ENCODE results near the gene LRRK2. TPM values are rescaled to one million over a fixed set of nuclear protein-coding genes. Genes with fewer than 3 reads are reported as not detected.

The LRRK2 gene
- total RNA-seq, 1 donor from 2014 or later, result not detected

GRCh38 chr12:40313928-40314327, 89.1 kb downstream of the LRRK2 start:
- Mint-ChIP-seq H3K4me3 (ENCODE audit: unreplicated experiment) (no peak overlapping the region), H3K9me3 (ENCODE audit: unreplicated experiment) (no peaks in the 10 kb centered on the region), H3K4me1 (ENCODE audit: low read depth, unreplicated experiment) (no peaks in the 10 kb centered on the region), H3K36me3 (ENCODE audit: unreplicated experiment) (no peaks in the 10 kb centered on the region), H3K27me3 (ENCODE audit: unreplicated experiment) (peaks cover 2% of the 10 kb centered on the region), H3K27ac (ENCODE audit: unreplicated experiment) (no peak overlapping the region)
- no peak for TF ChIP-seq CTCF (IDR thresholded peaks at IDR 0.05; ENCODE audit: partially characterized antibody, unreplicated experiment)
- no peak for DNase-seq

GRCh38 chr12:40314927-40315326, 90.1 kb downstream of the LRRK2 start:
- DNase-seq, result no peak
- no peaks in the 10 kb centered on the region for H3K9me3 Mint-ChIP-seq (ENCODE audit: unreplicated experiment)
- TF ChIP-seq CTCF (IDR thresholded peaks at IDR 0.05; ENCODE audit: partially characterized antibody, unreplicated experiment), result no peak
- H3K36me3 Mint-ChIP-seq (ENCODE audit: unreplicated experiment), result no peaks in the 10 kb centered on the region
- no peaks in the 10 kb centered on the region for H3K4me1 Mint-ChIP-seq (ENCODE audit: low read depth, unreplicated experiment)
- H3K27me3 Mint-ChIP-seq (ENCODE audit: unreplicated experiment), result peaks cover 2% of the 10 kb centered on the region
- H3K27ac Mint-ChIP-seq (ENCODE audit: unreplicated experiment), result no peak overlapping the region
- no peak overlapping the region for H3K4me3 Mint-ChIP-seq (ENCODE audit: unreplicated experiment)

- no peak overlapping the region for H3K27ac Mint-ChIP-seq (ENCODE audit: unreplicated experiment)
- H3K9me3 Mint-ChIP-seq (ENCODE audit: unreplicated experiment), result no peaks in the 10 kb centered on the region
- H3K4me1 Mint-ChIP-seq (ENCODE audit: low read depth, unreplicated experiment), result no peaks in the 10 kb centered on the region
- no peaks in the 10 kb centered on the region for H3K36me3 Mint-ChIP-seq (ENCODE audit: unreplicated experiment)
- no peak overlapping the region for H3K4me3 Mint-ChIP-seq (ENCODE audit: unreplicated experiment)
- no peak for TF ChIP-seq CTCF (IDR thresholded peaks at IDR 0.05; ENCODE audit: partially characterized antibody, unreplicated experiment)
- no peak for DNase-seq
- H3K27me3 Mint-ChIP-seq (ENCODE audit: unreplicated experiment), result peaks cover 2% of the 10 kb centered on the region
Measured at GRCh38 chr12:40315375-40315774, 90.6 kb downstream of the LRRK2 start.

- H3K27ac Mint-ChIP-seq (ENCODE audit: unreplicated experiment), result no peak overlapping the region
Measured at GRCh38 chr12:40324261-40324660, 99.5 kb downstream of the LRRK2 start.

More at GRCh38 chr12:40324261-40324660, 99.5 kb downstream of the LRRK2 start:
- Mint-ChIP-seq H3K4me3 (ENCODE audit: unreplicated experiment) (no peak overlapping the region), H3K27me3 (ENCODE audit: unreplicated experiment) (no peaks in the 10 kb centered on the region), H3K9me3 (ENCODE audit: unreplicated experiment) (no peaks in the 10 kb centered on the region), H3K4me1 (ENCODE audit: low read depth, unreplicated experiment) (peaks cover 2% of the 10 kb centered on the region), H3K36me3 (ENCODE audit: unreplicated experiment) (no peaks in the 10 kb centered on the region)
- no peak for DNase-seq
- no peak for TF ChIP-seq CTCF (IDR thresholded peaks at IDR 0.05; ENCODE audit: partially characterized antibody, unreplicated experiment)

Measured in glutamatergic neuron (in vitro differentiated cells).